ACC112 (cell line): ENCODE results near the gene IFNL4.
"Not testable (repeated sequence)": the region's sequence is repeated elsewhere in the genome, so short reads cannot be mapped to it uniquely, and the experiment has no call there.

Source experiments
- H2AFZ ChIP-seq: fragments of 200-600 bp; sonication (generic); one replicate; pipeline ENCODE4 v1.6.0; 2017; ENCODE audit warnings: antibody characterized with exemption, low read length; ENCODE audit not compliant: unreplicated experiment
- H3K27ac ChIP-seq: fragments of 200-600 bp; sonication (generic); 2 replicates; pipeline ENCODE4 v1.5.1; 2014; ENCODE audit warnings: low read depth, mild to moderate bottlenecking, antibody characterized with exemption, low read length, moderate library complexity
- H3K27me3 ChIP-seq: fragments of 200-600 bp; sonication (generic); 2 replicates; pipeline ENCODE4 v1.6.1; 2014; ENCODE audit warnings: mild to moderate bottlenecking, antibody characterized with exemption, low read length, moderate library complexity, mixed read lengths; ENCODE audit not compliant: insufficient read depth
- H3K36me3 ChIP-seq: fragments of 200-600 bp; sonication (generic); 2 replicates; pipeline ENCODE4 v1.6.1; 2016; ENCODE audit warnings: mild to moderate bottlenecking, antibody characterized with exemption, low read length, moderate library complexity, mixed read lengths; ENCODE audit not compliant: insufficient read depth
- H3K4me1 ChIP-seq: fragments of 200-600 bp; sonication (generic); one replicate; pipeline ENCODE4 v1.6.1; 2016; ENCODE audit warnings: low read length, mixed read lengths; ENCODE audit not compliant: insufficient read depth, unreplicated experiment, control insufficient read depth
- H3K4me3 ChIP-seq: fragments of 200-600 bp; sonication (generic); 2 replicates; pipeline ENCODE4 v1.5.1; 2014; ENCODE audit warnings: mild to moderate bottlenecking, low read depth, low read length
- H3K79me2 ChIP-seq: fragments of 200-600 bp; sonication (generic); one replicate; pipeline ENCODE4 v1.6.0; 2016; ENCODE audit warnings: low read length; ENCODE audit not compliant: control insufficient read depth, unreplicated experiment, insufficient read depth

The IFNL4 gene

DNA sequence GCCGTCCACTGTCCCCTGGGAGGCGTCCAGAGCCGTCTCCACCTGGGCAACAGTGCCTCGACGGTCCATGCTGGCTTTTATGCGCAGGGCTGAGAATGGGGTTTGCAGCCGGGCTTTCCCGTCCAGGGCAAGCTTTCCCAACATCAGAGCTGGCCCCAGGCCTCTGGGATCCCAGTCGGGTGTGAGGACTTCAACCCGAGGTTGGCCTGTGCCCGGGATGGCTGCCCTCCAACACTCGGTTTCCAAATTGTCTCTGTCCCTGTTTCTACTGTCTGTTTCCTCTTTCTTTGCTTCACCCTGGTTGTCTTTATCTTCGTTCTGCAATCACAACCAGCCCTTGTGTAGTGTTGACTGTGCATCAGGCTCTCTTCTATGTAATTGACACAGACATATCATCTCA, at the start of gene IFNL4:
Gene IFNL4, minus strand, starts transcription at position 51 of the 400 bp plus-strand sequence.
- Histone ChIP-seq H3K79me2 (no peaks in the 10 kb centered on the region), H3K36me3 (no peaks in the 10 kb centered on the region), H2AFZ (no peak within 1 kb of the TSS), H3K4me1 (no peaks in the 10 kb centered on the region), H3K27ac (no peak within 1 kb of the TSS), H3K4me3 (peak within 1 kb of the TSS; percentile 74), H3K27me3 (peaks cover 11% of the 10 kb centered on the region; the same call in 1 of the 2 replicates)

DNA sequence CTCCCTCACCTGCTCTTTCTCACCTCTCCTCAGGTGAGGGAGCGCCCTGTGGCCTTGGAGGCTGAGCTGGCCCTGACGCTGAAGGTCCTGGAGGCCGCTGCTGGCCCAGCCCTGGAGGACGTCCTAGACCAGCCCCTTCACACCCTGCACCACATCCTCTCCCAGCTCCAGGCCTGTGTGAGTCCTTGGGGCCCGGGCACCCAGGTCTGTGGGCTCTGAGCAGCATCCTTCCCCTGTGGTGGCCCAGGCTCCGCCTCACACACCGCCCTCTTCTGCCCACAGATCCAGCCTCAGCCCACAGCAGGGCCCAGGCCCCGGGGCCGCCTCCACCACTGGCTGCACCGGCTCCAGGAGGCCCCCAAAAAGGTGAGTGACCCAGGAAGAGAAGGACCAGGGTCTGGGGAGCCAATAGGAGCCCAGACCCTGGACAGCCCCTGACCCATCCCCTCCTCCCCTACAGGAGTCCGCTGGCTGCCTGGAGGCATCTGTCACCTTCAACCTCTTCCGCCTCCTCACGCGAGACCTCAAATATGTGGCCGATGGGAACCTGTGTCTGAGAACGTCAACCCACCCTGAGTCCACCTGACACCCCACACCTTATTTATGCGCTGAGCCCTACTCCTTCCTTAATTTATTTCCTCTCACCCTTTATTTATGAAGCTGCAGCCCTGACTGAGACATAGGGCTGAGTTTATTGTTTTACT, 49.4 kb upstream of the IFNL4 start:
- no peak overlapping the region for H3K4me3 ChIP-seq
- no peak overlapping the region for H3K27ac ChIP-seq
- peaks cover 3% of the 10 kb centered on the region; the same call in 1 of the 2 replicates for H3K27me3 ChIP-seq

DNA sequence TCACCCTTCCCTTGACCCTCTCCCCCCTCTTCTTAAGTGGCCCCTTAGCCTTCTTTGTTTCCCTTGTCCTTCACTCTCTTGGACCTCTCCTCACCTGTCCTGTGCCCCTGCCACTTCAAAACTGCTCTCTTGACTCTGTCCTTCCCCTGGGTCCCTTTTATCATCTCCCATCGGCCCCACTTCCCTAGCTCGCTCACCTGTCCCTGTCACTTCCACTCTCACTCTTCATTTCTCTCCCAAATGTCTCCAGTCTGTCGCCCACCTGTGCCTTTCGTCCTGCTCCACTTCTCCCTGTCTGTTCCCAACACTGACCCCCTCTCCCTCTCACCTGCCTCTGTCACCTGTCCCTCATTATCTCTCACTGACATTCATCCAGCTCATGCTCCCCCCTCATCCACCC, 48.2 kb upstream of the IFNL4 start:
- H3K4me1 ChIP-seq: no peaks in the 10 kb centered on the region
- H3K4me3 ChIP-seq: no peak overlapping the region
- no peaks in the 10 kb centered on the region for H3K79me2 ChIP-seq
- no peaks in the 10 kb centered on the region for H3K36me3 ChIP-seq
- no peak overlapping the region for H2AFZ ChIP-seq
- no peak overlapping the region for H3K27ac ChIP-seq
- H3K27me3 ChIP-seq: 0 out of 2 replicates have a peak, but pooled peaks cover under 1% of the 10 kb centered on the region

More for the DNA sequence above, 49.4 kb upstream of the IFNL4 start:
- Histone ChIP-seq H3K79me2 (no peaks in the 10 kb centered on the region), H2AFZ (no peak overlapping the region), H3K36me3 (no peaks in the 10 kb centered on the region), H3K4me1 (no peaks in the 10 kb centered on the region)

DNA sequence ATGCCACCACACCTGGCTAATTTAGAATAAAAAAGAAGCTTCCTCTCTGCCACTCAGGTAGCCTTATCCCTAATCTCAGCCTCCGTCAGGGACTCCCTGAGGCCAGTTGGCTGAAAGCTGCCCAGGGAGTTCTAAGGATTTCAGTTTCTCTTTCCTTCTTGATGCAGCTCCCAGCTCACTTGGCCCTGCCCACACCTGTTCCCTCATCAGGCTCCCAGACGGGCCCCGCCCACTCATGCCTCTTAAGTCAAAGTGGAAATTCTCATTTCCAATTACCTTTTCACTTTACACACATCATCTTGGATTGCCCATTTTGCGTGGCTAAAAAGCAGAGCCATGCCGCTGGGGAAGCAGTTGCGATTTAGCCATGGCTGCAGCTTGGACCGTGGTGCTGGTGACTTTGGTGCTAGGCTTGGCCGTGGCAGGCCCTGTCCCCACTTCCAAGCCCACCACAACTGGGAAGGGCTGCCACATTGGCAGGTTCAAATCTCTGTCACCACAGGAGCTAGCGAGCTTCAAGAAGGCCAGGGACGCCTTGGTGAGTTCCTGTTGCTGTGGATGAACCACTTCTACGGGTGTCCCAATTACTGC, 47.5 kb upstream of the IFNL4 start, which contains the start of gene IFNL1:
Gene IFNL1, plus strand, starts transcription at position 353 of the 591 bp plus-strand sequence. Its CDS starts 15 bp downstream, at position 368.
- Histone ChIP-seq H3K27ac (no peak within 1 kb of the TSS), H3K27me3 (no peaks in the 10 kb centered on the region), H3K4me3 (no peak within 1 kb of the TSS), H3K36me3 (no peaks in the 10 kb centered on the region), H3K4me1 (no peaks in the 10 kb centered on the region), H2AFZ (no peak within 1 kb of the TSS), H3K79me2 (no peaks in the 10 kb centered on the region)

DNA sequence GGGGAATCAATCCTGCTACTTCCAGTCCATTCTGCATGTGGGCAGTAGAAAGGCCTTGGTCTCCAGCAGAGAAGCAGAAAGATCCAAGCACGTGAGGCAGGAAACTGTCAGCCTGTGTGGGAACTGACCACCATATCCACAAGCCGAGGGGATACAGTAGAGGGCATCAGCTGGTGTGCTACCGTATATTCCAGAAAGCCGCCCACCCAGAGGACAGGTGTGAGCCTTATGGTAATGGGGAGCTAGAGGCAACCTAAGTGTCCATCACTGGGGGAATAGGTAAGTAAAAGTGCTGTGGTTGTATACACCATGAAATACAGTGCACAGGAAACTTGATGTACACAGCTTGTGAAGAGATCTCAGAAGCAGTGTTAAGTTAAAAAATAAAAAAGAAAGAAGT, 44.7 kb upstream of the IFNL4 start:
- Histone ChIP-seq H3K4me1 (no peaks in the 10 kb centered on the region), H2AFZ (no peak overlapping the region), H3K27ac (no peak overlapping the region), H3K79me2 (no peaks in the 10 kb centered on the region), H3K27me3 (peaks cover 13% of the 10 kb centered on the region; the same call in 1 of the 2 replicates), H3K36me3 (no peaks in the 10 kb centered on the region), H3K4me3 (no peak overlapping the region)

DNA sequence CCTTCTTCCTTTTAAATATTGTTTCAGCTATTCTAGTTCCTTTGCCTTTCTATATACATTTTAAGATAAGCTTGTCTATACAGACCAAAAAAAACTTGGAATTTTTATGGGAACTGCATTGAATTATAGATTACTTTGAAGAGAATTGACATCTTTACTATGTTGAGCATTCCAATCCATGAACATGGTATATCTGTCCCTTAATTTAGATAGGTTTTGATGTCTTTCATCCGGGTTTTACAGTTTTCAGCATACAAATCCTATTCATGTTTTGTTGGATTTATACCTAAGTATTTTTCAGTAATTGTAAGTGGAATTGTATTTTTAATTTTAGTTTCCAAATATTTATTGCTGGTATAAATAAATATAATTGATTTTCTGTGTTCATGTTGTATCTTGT, 35.4 kb upstream of the IFNL4 start:
- H3K4me3 ChIP-seq: no peak overlapping the region
- H3K36me3 ChIP-seq: no peaks in the 10 kb centered on the region
- no peak overlapping the region for H2AFZ ChIP-seq
- H3K79me2 ChIP-seq: no peaks in the 10 kb centered on the region
- H3K4me1 ChIP-seq: no peaks in the 10 kb centered on the region
- peaks cover 24% of the 10 kb centered on the region for H3K27me3 ChIP-seq
- no peak overlapping the region for H3K27ac ChIP-seq

DNA sequence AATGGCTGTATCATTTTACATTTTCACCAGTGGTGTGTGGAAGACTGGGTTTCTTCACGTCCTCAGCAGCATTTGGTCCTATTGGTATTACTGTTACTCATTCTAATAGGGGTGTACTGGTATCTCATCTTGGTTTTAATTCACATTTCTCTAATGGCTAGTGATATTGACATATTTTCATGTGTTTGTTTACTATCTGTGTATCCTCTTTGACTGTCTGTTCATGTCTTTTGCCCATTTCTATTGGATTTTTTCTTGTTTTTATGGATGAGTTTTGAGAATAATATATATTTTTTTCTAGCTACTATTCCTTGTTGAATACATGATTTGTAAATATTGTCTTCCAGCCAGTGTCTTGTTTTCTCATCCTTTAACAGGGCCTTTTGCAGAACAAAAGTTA, 33.4 kb upstream of the IFNL4 start:
- no peak overlapping the region for H2AFZ ChIP-seq
- peaks cover 24% of the 10 kb centered on the region for H3K27me3 ChIP-seq
- no peaks in the 10 kb centered on the region for H3K36me3 ChIP-seq
- no peaks in the 10 kb centered on the region for H3K4me1 ChIP-seq
- H3K27ac ChIP-seq: no peak overlapping the region
- no peak overlapping the region for H3K4me3 ChIP-seq
- no peaks in the 10 kb centered on the region for H3K79me2 ChIP-seq

DNA sequence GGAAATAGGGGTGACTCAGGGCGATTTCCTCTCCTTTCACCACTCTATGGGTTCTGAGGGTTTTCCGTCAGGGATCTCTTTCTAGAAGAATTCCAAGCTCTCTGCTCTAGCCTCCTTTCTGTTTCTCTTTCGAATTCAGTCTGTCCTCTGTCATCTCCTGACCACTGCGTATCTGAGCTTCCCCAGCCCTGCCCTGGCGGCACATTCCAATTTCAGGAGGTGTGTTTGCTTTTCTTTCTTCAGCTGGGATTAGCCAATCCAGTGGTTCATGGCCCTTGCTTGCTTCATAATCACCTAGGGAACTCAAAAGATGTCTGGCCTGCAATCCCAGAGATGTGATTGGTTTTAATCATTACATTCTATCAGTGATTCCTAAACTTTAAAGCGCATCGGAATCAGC, 28.9 kb upstream of the IFNL4 start:
- Histone ChIP-seq H3K27me3 (peaks cover 10% of the 10 kb centered on the region; the same call in 1 of the 2 replicates), H2AFZ (peak overlapping the region; percentile 10), H3K4me3 (no peak overlapping the region), H3K36me3 (no peaks in the 10 kb centered on the region), H3K79me2 (no peaks in the 10 kb centered on the region), H3K27ac (no peak overlapping the region), H3K4me1 (no peaks in the 10 kb centered on the region)

DNA sequence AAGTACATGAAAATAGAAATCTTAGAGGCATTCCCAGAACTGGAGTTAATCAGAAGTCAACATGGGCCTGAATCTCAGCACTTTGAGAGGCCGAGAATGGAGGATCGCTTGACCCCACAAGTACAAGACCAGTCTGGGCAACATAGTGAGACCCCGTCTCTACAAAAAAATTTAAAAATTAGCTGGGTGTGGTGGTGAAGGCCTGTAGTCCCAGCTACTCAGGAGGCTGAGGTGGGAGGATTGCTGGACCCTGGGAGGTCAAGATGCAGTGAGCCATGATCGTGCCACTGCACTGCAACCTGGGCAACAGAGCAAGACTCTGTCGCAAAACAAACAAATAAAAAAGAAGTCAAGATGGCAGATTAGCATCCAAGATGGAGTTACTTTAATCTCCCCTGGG, 28.1 kb upstream of the IFNL4 start:
- H3K4me3 ChIP-seq: no peak overlapping the region

DNA sequence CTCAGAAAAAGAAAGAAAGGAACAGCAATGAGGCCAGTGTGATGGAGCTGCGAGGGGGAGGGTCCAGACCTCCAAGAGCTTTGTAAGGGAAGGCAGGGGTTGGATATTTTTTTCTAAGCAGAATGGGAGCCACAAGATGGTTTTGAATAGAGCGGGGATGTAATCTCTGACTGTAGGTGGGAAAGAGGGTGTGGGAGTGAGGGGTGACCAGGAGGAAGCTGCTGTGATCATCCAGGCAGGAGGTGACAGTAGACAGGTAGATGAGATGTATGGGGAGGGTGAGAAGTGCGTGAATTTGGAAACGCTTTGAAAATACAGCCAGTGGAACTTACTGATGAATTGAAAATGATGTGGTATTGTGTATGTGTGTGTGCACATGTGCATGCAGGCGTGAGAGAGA, 26.9 kb upstream of the IFNL4 start:
- Histone ChIP-seq H3K36me3 (no peaks in the 10 kb centered on the region), H3K27ac (no peak overlapping the region), H3K4me3 (no peak overlapping the region), H3K27me3 (peaks cover 11% of the 10 kb centered on the region; the same call in 1 of the 2 replicates), H3K4me1 (no peaks in the 10 kb centered on the region), H3K79me2 (no peaks in the 10 kb centered on the region), H2AFZ (no peak overlapping the region)

More for the DNA sequence above, 28.1 kb upstream of the IFNL4 start:
- no peak overlapping the region for H2AFZ ChIP-seq
- no peaks in the 10 kb centered on the region for H3K79me2 ChIP-seq
- H3K4me1 ChIP-seq: no peaks in the 10 kb centered on the region
- peaks cover 3% of the 10 kb centered on the region; the same call in 1 of the 2 replicates for H3K27me3 ChIP-seq
- H3K27ac ChIP-seq: no peak overlapping the region
- no peaks in the 10 kb centered on the region for H3K36me3 ChIP-seq

DNA sequence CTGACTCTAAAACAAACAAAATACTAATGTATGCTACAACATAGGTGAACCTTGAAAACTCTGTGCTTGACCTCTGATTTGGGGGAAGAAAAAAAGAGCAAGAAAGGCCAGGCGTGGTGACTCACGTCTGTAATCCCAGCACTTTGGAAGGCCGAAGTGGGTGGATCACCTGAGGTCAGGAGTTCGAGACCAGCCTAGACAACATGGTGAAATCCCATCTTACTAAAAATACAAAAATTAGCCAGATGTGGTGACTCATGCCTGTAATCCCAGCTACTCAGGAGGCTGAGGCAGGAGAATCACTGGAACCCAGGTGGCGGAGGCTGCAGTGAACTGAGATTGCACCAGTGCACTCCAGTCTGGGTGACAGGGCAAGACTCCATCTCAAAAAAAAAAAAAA, 25.2 kb upstream of the IFNL4 start:
- not testable (repeated sequence) for H3K36me3 ChIP-seq, H3K4me1 ChIP-seq, H2AFZ ChIP-seq, H3K79me2 ChIP-seq, H3K4me3 ChIP-seq, H3K27ac ChIP-seq
- peaks cover 10% of the 10 kb centered on the region; the same call in 1 of the 2 replicates for H3K27me3 ChIP-seq
